ENCODE measurements around the gene MAN1A2.
"Not testable (repeated sequence)": the region's sequence is repeated elsewhere in the genome, so short reads cannot be mapped to it uniquely, and the experiment has no call there.

MAN1A2 gene

DNA sequence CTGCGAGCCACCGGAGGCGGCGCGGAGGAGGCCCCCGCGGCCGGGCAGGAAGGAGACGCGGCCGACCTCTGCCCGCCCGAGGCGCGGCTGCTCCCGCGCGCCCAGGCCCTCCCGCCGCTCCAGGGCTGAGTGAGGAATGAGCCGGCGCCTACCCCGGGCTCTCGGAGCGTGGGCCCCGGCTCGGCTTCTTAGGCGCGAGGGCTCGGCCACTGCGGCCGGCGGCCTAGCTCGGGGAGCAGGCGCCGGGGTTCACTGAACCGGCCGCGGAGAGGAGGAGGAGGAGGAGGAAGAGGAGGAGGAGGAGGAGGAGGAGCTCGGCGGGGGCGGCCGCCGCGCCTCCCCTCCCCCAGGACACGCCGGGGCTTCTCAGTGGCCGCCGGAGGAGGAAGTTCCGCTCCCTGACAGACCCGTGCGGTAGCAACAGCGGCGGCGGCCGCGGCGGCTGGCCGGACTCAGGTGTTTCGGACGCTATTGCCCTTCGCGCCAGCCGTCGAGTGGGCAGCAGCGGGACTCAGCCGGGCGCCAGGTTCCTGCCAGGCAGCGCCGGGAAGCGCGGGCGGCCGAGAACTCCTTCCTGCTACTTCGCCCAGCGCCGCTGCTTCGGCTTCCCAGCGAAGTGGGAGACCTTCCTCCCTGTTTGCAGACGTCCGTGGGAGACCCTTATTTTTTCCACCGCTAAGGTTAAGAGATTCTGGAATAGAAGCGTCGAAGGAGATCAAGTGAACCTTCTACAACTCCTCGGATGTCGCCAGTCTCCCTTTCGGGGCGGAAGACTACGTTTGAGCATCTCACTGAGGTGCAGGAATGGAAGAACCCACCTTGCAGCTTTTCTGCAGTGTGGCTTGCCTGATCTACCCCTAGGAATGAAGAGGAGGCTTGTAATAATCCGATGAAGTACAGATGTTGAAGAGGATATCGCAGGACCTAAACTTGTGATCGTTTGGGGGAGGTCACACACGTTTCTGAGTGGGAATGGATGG lies at the start of gene MAN1A2:
MAN1A2 (plus strand) TSS at position 404 of the 980 bp plus-strand sequence. CDS start 735 bp downstream, outside the sequence.
- DNase-seq (ENCODE audit: low read depth) = peak; percentile 66

DNA sequence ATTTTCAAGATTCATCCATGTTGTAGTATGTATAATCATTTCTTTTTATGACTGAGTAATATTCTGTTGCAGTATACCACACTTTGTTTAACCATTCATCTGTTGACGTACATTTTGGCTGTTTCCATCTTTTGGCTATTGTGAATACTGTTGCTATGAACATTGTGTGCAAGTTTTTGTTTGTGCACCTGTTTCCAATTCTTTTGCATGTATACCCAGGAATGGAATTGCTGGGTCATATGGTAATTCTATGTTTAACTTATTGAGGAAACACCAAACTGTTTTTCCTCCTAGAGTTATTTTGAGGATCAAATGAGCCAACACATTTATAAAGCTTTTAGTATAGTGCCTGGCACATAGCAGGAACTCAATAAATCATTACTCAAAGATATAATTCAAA lies 49.2 kb upstream of the MAN1A2 start:
- DNase-seq (ENCODE audit: low read depth) = no peak

- no peak for DNase-seq (ENCODE audit: low read depth)
Measured at GRCh38 chr1:117318426-117318825, 48.8 kb upstream of the MAN1A2 start.

DNA sequence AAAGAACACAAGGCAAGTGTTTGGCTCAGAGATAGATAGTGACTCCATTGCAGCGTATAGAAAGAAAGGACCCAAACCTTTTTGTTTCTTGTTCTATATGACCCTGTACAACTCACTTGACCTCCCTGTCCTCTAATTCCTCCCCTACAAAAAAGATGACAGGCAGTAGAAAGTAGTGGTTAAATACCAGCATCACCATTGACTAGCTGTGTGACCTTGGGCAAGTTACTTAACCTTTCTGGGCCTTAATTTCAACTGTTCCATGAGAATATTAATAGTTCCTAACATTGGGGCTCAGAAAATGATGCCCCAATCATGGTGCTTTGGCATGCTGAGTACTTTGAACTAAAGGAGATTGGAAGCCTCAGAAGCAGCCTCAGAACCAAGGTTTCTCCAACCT lies 46.7 kb upstream of the MAN1A2 start:
- no peak for DNase-seq (ENCODE audit: low read depth)

DNA sequence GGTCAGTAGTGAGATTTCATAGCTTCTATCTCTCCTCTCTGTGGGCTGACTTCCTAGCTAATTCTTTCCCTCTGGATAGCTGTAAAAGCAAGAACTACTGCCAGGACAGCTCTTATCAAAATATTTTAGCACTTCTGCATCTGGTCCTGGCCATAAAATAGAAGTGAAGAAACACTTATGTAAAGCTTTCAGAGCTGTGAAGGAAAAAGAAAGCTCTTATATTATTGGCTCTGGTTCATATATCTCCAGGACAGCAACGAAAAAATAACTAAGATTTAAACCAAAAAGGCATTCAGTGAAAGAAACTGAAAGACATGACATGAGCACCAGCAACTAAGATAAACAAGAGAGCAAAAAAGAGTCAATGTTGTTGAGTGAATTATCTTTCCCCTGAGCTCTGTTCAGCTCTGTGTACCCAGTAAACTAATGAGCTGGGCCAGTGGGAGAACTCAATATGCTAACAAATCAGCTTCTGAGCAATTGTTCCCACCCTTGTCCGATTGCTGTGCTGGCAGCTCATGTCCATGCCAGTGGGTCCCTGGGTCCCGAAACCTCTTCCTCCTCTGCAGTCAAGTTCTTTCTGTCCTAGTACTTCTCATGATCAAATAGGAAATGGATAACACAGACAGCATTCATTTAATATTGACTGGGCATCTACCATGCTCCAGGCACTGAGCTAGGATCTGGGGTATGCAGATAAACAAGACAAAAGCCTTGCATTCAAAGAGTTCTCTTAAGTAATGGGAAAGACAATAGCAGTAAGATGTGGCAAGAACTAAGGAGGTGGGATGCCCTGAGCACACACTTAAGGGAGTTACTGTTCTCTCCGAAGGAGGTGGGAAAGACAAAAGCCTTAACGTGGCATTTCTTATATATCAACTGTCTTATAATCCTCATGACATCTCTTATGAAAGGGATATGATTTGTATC lies 45.3 kb upstream of the MAN1A2 start:
- DNase-seq (ENCODE audit: low read depth) = no peak

- DNase-seq (ENCODE audit: low read depth) = no peak
Measured at GRCh38 chr1:117324357-117324756, 42.9 kb upstream of the MAN1A2 start.

DNA sequence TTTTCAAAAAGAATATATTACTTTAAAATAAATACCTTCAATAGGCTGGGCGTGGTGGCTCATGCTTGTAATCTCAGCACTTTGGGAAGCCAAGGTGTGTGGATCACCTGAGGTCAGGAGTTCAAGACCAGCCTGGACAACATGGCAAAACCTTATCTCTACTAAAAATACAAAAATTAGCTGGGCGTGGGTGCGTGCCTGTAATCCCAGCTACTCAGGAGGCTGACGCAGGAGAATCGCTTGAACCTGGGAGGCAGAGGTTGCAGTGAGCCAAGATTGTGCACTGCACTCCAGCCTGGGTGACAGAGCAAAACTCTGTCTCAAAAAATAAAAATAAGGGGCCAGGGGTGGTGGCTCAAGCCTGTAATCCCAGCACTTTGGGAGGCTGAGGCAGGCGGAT lies 41.2 kb upstream of the MAN1A2 start:
- DNase-seq (ENCODE audit: low read depth) = not testable (repeated sequence)

DNA sequence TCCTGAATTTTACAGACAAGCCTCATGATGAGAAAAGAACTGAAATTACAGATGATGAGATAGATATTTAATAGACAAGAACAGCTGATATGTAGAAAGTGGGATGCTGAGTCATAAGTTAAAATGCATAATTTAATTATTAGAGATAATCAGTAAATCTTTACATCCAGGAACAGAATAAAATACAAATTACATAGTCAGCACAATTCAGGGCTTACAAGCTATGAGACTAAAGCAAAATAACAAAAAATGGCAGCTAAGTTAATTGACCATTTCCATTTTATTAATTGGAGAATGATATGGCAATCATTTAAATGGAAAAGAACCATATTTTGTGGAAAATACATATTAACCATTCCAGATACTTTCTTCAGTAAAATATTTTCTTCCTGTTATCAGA lies 40.2 kb upstream of the MAN1A2 start:
- no peak for DNase-seq (ENCODE audit: low read depth)

- no peak for DNase-seq (ENCODE audit: low read depth)
Measured at GRCh38 chr1:117335376-117336086, 31.7 kb upstream of the MAN1A2 start.

- DNase-seq (ENCODE audit: low read depth) = no peak
Measured at GRCh38 chr1:117336088-117336817, 31.0 kb upstream of the MAN1A2 start.

- DNase-seq (ENCODE audit: low read depth) = no peak
Measured at GRCh38 chr1:117339866-117340700, 27.2 kb upstream of the MAN1A2 start.

DNA sequence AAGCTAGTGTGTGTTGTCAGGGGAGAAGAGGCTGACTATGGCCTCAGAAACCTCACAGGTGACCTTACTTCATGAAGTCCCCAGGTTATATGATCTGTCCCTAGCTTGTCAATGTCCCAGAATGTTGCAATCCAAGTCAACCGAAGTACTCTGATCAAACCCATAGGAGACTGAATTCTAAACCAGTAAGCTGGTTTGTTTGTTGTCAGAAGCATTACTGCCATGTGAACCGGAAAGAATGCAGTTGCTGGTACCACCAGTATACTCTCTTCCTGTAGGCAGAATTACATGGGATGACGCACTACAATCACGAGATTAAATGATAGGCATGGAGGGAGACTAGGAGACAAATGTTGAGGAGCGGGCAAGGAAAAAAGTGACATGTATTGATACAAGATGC lies 26.1 kb upstream of the MAN1A2 start:
- no peak for DNase-seq (ENCODE audit: low read depth)

DNA sequence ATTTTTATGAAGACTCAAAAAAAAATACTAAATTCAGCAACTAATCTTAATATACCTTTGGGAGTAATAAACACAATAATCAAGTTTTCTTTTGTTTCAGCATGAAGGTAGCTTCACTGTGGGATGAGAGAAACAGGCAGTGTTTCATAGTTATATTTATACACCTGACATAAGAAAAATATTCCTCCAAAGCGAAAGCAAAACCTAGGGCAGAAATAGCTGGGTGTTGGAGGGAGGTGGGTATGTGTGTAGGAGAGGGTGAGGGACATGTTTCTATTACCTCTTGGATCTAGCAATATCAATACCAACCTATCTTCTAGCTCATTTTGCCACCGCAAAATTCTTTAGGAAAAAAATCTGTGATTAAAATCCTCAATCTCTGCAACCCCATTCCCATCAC lies 24.9 kb upstream of the MAN1A2 start:
- DNase-seq (ENCODE audit: low read depth) = no peak

DNA sequence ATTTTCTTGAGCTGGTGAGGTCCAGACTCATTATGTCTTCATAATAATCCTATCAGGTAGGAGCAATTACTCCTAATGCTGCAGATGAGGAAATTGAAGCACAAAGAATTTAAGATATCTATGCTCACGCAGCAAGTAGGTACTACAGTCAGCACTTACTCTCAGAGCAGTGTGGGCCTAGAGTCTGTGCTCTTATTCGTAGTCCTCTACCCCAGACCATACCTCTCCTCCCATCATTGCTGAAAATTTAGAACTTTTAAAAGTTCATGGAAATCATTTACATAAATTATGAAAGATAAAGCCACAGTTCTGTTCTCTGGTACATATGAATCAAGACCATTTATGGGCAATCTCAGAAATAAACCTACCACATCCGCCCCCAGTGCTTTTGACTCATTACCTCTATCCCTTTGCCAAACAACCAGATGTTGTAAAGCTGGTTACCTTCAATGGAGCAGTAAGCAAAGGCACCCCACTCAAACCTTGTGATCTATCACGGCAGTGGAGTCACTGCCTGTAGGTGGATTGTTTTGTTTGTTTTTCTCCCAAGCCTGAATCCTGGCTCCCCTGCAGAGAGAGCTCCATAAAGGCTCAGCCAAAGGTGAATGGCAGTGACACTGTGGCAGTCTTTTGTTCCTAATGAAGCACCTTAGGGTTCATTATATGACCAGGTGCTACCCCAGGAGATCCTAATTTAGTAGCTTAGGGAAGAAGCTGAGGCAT lies 20.9 kb upstream of the MAN1A2 start:
- DNase-seq (ENCODE audit: low read depth) = no peak

DNA sequence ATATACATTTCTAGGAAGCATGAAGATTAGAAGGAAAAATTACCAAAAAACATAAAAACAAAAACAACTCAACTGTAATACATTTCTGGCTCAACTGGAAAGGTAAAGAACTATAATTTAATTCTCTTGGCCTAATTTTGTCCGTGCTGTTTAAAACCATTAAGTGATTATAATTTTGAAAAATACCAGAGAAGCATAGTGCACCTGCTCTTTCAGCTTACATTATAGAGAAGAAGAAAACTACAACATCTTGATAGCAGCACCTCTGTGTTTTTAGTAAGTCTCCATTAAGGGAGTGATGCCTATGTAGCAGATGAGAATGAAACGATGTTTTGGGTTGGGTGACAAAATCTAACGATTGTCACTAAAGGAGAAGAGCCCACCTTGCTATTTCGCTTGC lies 19.3 kb upstream of the MAN1A2 start:
- DNase-seq (ENCODE audit: low read depth) = no peak

GRCh38 chr1:117352695-117353094 lies 14.6 kb upstream of the MAN1A2 start:
- DNase-seq (ENCODE audit: low read depth) = not testable (repeated sequence)

- DNase-seq (ENCODE audit: low read depth) = peak; percentile 21
Measured at GRCh38 chr1:117357833-117358603, 9.2 kb upstream of the MAN1A2 start.

- DNase-seq (ENCODE audit: low read depth) = not testable (repeated sequence)
Measured at GRCh38 chr1:117358604-117358887, 8.7 kb upstream of the MAN1A2 start.
